GM18858 (cell line): ENCODE data around the gene ABLIM3.

Experiments
- ATAC-seq: cut with Tn5 transposase; IDR thresholded peaks from one replicate; pipeline ENCODE4 v1.9.1; 2021; ENCODE audit not compliant: unreplicated experiment

Gene ABLIM3

DNA sequence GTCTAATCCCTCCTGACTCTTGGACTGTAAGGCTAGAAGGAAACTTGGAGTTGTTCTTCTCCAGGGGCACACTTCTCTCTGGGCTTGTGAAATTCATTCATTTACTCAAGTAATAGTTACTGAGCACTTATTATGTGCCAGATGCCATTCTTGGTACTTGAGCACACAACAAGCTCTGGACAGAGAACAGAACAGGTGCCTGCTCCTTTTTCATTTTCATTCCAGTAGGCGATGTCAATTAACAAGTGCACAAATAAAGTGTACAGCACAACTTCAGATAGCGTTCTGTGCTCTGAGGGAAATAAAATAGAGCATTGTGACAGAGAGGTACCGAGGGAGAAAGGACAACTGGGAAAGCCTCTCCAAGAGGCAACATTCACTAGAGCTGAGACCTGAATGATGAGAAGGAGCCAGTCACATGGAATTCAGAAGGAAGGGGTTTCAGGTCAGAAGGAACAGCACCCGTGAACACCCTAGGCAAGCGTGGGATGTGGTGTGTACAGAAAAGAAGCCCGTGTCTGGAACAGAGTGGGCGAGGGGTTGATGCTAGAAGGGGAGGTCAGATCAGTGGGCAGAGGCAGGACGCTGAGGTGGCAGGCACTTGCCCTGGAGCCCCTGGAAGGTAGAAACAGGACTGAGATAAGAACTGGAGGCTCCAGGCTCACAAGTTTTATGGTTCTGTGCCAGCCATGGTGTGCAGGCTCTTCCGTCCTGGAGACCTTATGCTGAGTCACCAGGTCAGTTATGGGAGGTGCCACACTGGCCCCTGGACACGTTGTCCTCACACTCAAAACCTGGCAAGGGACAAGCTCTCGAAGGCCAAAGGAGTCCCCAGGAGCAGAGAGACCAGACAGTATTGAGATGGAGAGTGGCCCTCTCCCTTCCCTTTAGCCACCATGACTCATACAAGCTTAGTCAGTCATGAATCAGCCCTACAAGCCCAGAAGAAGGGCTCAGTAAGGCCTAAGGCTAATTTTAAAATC, 7.2 kb upstream of the ABLIM3 start:
- no peak for ATAC-seq

DNA sequence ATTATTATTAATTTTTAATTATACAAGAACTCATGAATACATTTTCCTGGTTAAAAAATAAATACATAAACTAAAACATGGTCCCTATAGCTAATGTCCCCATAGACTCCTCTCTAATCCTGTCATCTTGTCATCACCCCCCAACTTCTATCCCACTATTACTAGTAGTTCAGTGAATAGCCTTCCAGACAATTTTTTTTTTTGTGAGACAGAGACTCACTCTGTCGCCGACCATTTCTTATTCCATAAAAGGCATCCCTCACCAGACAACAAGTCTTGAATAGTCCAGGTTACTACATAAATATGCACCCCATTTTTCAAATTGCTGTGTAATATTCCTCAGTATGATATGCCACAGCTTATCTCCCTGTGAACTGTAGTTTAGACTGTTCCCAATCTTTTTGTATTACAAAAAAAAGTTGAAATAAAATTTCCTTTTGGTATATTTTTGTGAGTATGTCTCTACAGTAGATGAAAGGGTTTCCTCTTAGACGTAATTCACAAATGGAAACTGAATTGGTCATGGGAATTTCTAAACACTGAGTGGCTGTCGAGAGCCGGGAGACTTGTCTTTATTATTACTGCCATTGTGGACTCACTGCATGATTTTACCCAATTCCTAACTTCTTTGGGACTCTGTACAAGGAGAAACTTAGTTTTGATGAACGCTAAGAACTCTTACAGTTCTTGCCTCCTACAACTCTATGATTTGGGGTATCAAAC, 6.4 kb upstream of the ABLIM3 start:
- no peak for ATAC-seq

DNA sequence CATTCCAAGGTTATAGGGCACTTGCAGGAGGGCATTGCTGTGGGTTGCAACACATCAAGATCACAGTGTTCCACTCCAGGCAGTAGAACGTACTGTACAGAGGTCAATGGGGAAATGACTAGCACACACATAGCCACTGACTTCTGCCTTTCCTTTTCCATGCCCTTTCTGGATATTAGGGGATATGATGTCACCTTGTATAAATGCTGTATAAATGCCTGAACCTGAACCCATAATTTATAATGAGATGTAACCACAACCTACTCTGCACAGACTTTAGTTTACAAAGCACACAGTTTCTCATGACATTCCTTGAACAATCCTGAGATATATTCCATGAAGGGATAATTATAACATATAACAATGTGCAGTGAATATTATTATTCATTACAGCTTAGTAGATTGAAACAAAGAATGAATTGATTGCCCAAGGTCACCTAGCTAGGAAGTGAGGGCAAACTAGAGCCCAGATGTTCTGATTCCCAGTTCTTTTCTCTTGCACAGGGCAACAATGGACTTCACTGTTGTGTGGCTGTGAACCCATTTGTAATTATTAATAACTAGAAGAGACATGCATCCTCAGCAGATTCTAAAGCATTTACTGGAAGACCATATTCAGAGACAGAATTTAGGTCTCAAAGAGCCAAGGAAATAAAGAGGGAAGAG, 5.6 kb upstream of the ABLIM3 start:
- ATAC-seq = no peak

DNA sequence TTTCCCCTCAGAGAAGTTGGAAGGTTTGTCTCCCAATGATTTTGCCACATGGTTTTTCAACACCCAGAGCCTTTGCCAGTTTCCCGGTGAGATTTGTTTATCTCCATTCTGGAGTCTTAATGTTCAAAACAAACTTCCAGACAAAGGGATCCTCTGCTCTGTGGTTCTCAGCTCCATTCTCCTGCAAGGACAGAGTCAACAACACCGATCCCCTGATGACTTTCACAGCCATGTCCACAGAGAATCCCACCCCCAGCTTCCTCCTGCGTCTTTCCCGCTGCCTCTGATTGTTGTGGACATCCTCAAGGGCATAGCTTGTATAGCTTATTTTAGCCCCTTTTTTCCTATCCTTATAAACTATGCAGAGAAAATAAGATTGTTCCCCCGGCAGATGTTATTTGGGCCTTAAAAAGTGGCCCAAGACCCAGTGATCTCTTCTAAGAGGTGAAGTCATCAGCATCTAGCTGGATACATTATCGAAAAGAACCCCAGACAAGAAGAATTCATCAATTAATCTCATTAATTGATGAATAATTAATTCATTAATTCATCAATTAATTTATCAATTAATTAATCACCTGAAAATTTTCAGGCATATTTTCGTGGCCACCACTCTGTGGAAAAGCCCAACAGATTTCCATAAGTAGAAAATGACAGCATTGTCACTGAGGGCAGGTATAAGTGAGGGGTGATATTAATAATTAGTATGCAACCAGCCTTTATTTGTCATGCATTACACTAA, 2.9 kb upstream of the ABLIM3 start:
- no peak for ATAC-seq

DNA sequence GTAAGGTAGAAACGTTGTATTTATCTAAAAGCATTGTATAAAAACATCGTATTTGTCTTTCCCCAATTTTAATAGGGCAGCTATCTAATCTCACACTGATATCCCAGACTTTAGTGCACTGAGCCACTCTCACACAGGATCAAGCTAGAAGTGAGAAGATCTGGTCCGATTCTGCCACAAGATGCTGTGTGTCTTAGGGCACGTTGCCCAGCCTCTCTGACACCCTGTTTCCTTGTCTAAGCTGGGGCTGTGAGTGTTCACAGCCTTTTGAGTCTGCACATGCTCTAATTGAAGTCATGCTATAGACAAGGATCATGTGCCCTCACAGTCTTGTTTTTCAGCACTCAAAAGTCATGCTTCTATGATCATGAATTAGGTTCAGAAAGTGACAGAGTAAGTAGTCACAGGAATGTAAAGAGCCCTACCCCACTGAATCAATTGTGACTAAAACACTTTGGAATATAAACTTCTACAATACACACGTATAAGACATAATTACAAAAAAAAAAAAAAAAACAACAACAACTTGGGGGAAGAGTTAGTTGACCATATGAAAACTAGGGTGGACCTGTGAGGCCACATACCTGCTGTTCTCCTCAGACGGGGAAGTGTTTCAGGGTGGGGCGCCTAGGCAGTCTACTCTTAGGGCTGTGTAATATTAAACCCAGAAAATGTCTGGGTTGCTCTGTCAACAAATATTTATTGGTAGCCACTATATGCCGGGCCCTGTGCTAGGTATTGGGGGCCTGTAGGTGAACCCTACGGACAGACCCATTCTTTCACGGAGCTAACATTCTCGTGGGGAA, 893 bp upstream of the ABLIM3 start:
- no peak for ATAC-seq

DNA sequence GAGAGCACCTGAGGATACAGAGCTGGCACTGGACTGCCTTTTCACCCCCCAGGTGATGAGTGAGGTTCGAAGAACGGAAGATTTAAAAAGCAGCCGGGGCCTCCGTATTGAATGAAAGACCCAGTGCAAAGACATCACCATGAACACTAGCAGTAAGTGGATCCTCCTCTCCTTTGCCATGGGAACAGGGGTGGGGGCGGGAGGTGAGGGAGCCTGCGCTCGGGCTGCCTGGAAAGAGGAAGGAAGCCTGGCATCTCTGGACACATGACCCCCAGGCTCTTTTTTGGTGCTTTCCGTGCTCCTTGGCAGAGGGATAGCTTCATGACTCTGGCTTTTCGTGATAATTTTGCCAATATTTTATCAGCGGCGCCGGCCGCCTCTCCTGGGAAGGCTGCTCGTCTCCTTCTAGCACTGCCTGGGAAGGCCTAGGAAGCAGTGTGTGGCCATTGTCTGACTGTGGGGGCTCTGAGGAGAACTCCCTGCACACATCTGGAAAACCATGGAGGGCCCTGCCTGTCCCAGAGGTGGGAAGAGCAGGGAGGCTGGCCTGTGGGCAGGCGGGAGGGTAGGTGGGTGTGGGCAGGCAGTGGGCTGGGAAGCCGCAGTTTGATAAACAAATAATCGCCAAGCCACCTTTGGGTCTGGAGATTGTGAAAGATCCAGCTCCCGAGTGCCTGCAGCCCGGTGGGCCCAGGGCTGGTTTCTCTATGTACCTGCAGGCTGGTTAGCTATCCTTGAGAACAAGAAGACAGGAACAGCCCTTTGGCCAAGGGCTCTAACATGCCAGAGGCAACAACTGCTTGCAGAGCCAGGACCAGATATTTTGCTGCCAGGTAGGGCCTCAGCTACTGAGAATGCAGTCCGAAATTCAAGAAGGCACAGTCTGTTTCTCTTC, 911 bp downstream of the ABLIM3 start:
- ATAC-seq = no peak

DNA sequence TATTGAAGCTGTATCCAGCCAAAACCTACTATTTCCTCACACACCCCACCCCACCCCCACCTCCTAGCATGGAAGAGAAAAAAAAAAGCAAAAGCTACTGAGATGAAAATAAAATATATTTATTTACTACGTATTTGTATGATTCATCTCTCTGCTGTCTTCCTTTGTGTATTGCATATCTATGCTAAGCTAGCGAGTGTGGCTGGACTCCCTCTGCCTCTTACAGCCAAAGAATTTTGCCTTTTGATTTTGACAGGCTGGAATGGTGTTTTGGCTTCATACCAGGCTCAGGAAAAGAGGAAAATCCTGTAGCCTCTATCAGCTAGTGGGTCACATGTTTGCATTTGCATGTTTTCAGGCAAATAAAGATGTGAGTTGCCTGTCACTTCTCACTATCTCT, 2.2 kb downstream of the ABLIM3 start:
- no peak for ATAC-seq

DNA sequence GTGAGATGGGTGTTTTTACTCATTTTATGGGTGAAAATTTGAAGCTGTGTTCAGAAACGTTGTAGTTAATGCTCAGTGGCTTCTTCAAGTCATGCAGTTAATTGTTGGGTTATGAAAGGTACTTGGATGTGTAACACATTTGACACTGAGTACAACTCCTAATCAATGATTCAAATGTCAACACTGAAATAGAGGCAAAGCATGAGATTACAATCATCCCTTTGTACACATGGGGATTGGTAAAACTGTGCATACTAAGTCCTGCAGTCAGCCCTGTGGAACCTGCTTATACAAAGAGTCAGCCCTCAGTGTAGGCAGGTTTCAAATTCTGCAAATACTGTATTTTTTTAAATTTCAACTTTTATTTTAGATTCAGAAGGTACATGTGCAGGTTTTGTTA, 3.3 kb downstream of the ABLIM3 start:
- ATAC-seq = no peak

DNA sequence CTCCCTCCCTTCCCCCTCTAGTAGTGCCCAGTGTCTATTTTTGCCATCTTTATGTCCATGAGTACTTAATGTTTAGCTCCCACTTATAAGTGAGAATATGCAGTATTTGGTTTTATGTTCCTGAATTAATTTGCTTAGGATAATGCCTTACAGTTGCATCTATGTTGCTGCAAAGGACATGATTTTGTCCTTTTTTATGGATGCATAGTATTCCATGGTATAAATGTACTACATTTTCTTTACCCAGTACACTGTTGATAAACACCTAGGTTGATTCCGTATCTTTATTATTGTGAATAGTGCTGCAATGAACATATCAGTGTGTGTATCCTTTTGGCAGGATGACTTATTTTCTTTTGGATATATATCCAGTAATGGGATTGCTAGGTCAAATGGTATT, 3.8 kb downstream of the ABLIM3 start:
- no peak for ATAC-seq

DNA sequence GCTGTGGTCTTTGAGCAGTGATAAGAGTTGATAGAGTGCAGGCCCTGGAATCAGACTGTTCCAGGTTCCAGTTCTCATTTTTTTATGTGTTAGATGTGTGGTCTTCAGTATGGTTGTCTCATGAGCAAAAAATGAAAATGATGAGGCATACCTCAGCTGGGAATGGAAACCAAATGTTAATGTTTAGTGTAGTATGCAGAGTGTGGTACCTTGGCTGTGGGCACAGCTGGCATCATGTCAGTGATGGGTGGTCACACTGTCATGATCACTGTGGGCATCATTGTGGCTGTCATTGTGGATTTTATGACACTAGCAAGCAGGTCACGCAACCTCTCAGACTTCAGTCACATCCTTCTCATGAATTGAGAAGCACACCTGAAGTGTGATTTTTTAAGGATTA, 6.4 kb downstream of the ABLIM3 start:
- ATAC-seq = no peak

DNA sequence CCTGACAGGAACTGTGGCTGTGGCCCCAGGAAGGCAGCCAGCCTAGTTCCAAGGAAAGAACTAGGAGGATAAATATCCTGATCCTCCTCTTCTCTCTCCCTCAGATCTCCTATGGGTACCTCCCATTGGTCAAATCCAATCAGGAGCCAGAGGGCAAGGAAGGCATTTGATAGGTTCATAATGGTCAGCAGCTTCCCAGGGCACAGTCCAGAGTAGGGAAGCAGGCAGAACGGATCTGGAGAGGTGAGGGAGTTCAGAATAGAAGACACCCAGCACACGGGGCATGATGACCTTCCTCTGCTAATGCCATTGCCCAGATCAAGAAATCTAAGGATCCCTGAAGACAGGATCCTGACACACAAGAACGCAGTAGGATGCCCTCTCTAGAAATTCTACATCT, 8.6 kb downstream of the ABLIM3 start:
- no peak for ATAC-seq

DNA sequence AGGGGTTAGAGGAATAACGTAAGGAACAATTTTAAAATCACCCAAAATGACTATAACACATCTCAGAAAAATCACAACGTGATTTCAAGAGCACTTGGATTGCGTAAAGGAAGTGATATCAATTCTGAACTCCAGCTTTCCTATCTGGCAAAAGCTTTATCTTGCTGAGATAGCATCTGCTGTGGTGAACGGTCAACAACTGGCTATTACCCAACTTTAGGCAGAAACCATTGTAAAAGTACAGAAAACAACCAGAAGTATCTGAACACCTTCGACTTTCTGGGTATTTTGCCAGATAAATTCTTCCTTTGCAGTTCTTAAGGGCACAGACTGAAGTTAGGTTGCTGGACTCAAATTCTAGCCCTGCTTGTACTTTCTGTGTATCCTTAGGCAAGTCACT, 9.2 kb downstream of the ABLIM3 start:
- no peak for ATAC-seq

DNA sequence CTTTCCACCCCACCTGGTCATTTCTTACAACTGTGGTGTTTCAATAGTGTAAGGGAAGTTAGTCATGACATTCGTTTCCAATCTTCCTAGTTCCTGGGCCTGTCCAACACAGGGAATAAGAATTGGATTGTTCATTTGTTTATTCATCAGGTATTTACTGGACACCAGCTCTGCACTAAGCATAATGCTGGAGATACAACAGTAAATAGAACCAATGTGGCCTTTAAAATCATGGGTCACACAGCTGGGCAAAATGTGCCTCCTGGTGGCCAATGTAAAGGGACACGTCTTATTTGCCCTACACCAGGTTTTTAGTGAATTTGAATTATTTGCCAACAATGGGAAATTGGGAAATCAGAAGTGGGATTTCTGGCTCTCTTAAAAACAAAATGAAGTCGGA, 10.4 kb downstream of the ABLIM3 start:
- no peak for ATAC-seq

DNA sequence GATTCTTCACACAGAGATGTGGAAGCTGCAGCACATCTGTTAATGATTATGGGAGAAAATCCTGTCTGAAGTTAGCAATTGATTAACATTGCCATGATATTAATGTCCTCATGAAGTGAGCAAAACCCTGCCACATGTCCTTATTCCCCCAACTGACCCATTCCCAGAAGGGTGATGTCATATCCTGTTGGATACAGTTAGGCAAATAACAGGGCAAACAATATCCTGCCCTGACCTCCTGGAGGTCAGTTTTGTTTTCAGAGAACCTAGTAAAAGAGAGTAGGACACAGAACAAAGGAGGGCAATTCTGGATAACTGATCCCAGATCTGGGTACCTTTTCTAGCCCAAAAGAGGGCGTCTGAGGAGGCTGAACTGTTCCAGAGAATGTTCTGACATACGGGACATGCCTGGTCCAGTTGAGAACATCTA, 11.0 kb downstream of the ABLIM3 start:
- no peak for ATAC-seq

DNA sequence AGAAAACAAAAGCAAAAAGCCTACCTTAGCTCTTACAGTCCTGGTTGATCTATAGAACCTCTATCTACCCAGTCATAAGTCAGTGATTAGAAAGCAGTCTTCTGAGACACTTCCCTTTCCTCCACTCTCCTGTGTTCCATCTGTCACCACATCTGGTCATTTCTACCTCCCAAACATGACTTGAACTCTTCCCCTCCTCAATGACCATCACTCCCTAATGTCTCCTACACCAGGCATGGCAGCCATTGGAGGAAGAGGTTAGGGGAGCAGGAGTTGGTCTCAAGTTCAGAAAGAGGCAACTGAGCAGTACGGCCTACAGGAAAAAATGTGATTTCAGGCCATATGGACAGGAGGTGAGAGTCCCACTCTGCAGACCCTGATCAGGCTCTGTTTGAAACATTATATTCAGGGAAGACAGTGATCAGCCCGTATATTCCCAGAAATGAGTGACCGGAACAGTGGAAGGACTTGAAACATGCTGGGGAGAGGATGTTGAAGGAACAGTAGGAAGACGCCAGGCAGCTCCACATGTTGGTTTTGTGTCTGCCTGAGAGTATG, 12.0 kb downstream of the ABLIM3 start:
- no peak for ATAC-seq

DNA sequence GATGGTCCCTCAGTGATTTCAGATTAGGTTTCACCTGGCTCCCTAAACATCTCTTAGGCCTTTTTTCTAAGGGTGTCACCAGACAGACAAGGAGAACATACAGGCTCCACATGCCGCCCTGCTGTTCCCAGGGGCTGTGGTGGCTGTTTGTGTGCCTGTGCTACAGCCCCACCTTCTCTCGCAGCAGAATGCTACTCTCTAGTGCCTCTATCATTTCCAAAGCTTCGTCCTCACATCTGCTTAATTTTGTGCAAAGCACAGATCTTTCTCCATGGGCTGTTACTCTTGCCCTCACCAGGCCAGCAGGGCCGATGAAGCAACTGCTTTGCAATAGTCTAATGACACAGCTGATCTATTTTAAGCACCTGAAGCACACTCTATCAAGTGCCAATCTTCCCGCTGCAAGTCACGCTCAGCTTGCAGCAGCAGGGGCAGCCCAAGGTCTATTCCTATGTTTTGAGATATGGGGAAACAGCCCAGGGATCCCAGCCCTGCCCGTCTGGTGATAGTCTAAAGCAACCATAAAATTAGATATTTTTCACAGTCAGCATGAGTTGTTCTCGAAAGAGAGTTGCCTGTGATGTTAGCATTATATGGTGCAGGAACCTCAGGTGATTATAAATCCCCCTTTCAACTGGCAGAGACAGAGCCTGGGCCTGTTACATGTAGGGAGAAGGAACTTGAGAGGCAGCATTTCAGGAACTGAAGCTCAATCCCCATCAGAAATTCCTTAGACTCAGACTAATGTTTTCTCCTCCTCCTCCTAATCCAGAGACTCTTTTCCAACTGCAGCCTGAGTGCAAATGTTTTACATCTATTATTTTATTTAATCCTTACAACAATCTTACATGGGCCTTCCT, 12.7 kb downstream of the ABLIM3 start:
- no peak for ATAC-seq

DNA sequence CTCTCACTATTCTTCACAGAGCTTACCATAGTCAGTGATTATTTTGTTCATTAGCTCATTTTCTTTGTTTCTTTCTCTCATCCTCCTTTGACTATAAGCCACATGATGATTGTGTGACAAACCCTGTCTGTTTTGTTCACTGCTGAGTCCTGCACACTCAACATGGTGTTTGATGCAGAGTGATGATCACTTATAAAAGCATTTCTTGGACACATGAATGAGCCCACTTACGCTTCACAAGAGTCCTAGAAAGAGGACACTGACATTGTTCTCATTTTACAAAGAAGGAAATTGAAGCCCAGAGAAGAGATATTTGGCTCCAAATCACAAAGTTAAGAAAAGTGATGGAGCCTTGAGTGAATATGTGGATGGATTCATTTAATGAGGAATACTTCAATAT, 13.4 kb downstream of the ABLIM3 start:
- no peak for ATAC-seq
